Measurements from ENCODE around the gene PARD3.

The PARD3 gene

DNA sequence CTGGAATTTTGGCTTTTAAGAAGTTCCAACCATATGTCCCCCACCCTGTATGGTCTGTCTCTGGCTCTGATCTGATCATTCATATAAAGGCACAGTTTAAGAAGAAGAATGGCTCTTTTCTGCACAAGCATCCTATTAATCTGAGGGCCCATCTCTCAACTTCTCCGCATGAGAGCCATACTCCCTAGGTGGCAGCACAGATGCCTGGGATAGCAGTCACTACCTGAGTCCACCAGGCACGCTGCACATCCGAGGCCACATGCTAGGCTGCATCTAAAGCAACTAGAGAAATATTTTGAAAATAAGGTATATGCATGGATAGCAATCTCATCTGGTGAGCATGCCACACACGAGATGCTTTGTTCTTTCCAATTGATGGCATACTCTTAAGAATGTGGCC is 565.5 kb downstream of the PARD3 start:
- no peak overlapping the region for H3K9ac ChIP-seq
- no peak overlapping the region for H2AFZ ChIP-seq (ENCODE audit: low read depth)
- H3K4me2 ChIP-seq = no peak overlapping the region
- H3K4me3 ChIP-seq (IDR thresholded peaks at IDR 0.05; ENCODE audit: insufficient read depth, low read depth, low read length) = no peak overlapping the region
- H3K36me3 ChIP-seq (ENCODE audit: insufficient read depth) = no peaks in the 10 kb centered on the region
- H3K4me1 ChIP-seq (ENCODE audit: low read depth, poor library complexity, severe bottlenecking) = peaks cover 2% of the 10 kb centered on the region
- H4K20me1 ChIP-seq (ENCODE audit: insufficient read depth) = no peaks in the 10 kb centered on the region
- TF ChIP-seq, protein P1, sequence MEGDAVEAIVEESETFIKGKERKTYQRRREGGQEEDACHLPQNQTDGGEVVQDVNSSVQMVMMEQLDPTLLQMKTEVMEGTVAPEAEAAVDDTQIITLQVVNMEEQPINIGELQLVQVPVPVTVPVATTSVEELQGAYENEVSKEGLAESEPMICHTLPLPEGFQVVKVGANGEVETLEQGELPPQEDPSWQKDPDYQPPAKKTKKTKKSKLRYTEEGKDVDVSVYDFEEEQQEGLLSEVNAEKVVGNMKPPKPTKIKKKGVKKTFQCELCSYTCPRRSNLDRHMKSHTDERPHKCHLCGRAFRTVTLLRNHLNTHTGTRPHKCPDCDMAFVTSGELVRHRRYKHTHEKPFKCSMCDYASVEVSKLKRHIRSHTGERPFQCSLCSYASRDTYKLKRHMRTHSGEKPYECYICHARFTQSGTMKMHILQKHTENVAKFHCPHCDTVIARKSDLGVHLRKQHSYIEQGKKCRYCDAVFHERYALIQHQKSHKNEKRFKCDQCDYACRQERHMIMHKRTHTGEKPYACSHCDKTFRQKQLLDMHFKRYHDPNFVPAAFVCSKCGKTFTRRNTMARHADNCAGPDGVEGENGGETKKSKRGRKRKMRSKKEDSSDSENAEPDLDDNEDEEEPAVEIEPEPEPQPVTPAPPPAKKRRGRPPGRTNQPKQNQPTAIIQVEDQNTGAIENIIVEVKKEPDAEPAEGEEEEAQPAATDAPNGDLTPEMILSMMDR (conservative IDR thresholded peaks at IDR 0.05; ENCODE audit: low read depth, low read length) = no peak
- no peak overlapping the region for H3K27ac ChIP-seq
- H3K79me2 ChIP-seq (ENCODE audit: insufficient read depth, low read depth) = no peaks in the 10 kb centered on the region
- H3K27me3 ChIP-seq (ENCODE audit: insufficient read depth, low read depth) = no peaks in the 10 kb centered on the region

DNA sequence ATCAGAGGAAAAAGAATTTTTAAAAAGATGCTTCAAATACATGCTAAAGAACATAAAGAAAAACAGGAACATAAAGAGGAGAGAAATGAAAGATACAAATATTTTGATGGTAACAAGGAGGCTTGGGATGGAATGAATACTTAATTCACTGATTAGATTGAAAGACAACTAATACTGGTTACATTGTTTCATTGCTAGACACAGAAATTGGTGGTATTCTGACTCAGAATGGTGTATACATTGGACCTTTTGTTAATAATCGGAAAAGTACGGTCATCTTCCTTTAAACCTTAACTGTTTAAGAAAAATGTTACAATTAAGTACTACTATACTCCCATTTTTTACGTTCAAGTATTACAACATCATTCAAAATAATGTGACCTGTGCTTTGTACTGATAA is 567.5 kb downstream of the PARD3 start:
- no peaks in the 10 kb centered on the region for H3K79me2 ChIP-seq (ENCODE audit: insufficient read depth, low read depth)
- no peak overlapping the region for H3K9ac ChIP-seq
- no peaks in the 10 kb centered on the region for H3K27me3 ChIP-seq (ENCODE audit: insufficient read depth, low read depth)
- H3K4me3 ChIP-seq (IDR thresholded peaks at IDR 0.05; ENCODE audit: insufficient read depth, low read depth, low read length) = no peak overlapping the region
- H3K4me1 ChIP-seq (ENCODE audit: low read depth, poor library complexity, severe bottlenecking) = no peaks in the 10 kb centered on the region
- no peak overlapping the region for H3K27ac ChIP-seq
- H4K20me1 ChIP-seq (ENCODE audit: insufficient read depth) = no peaks in the 10 kb centered on the region
- H3K4me2 ChIP-seq = no peak overlapping the region
- TF ChIP-seq, protein P1 (conservative IDR thresholded peaks at IDR 0.05; ENCODE audit: low read depth, low read length) = no peak
- H3K36me3 ChIP-seq (ENCODE audit: insufficient read depth) = no peaks in the 10 kb centered on the region
- H2AFZ ChIP-seq (ENCODE audit: low read depth) = no peak overlapping the region

DNA sequence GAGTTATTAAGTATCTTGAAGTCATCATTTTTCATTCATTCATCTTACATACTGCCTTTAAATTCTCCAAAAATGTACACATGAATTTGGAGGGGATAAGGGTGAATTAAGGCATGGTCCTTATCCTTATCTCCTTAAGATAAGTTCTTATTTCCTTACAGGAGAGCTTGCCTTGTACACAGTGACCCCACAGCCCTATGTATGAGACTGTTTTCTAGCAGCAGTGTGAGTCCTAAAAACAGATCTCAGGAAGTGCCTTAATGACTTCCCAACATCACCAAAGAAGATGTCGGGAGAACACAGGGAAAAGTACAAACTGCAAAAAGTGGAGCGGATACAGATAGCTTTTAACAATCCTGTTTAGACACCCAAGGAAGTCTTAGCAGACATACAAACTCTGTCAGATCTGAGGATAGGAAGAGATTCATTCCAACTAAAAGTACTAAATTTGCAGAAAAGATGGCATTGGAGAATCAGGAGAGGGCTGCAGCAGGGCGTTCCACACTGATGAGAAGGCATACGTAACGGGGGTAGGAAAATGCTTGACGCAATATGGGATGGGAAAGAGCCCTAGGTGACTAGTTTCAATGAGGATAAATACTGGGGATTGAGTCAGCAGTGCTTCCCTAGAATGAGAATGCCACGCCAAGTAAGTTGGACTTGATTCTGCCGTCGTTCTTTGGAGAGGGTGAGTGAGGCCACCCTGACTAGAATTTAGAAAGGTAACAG is 570.2 kb downstream of the PARD3 start:
- no peak overlapping the region for H3K27ac ChIP-seq
- TF ChIP-seq, protein P1 (conservative IDR thresholded peaks at IDR 0.05; ENCODE audit: low read depth, low read length) = no peak
- no peak overlapping the region for H2AFZ ChIP-seq (ENCODE audit: low read depth)
- no peak overlapping the region for H3K4me3 ChIP-seq (IDR thresholded peaks at IDR 0.05; ENCODE audit: insufficient read depth, low read depth, low read length)
- H3K79me2 ChIP-seq (ENCODE audit: insufficient read depth, low read depth) = no peaks in the 10 kb centered on the region
- H4K20me1 ChIP-seq (ENCODE audit: insufficient read depth) = no peaks in the 10 kb centered on the region
- H3K27me3 ChIP-seq (ENCODE audit: insufficient read depth, low read depth) = no peaks in the 10 kb centered on the region
- H3K4me1 ChIP-seq (ENCODE audit: low read depth, poor library complexity, severe bottlenecking) = no peaks in the 10 kb centered on the region
- H3K4me2 ChIP-seq = no peak overlapping the region
- no peak overlapping the region for H3K9ac ChIP-seq
- H3K36me3 ChIP-seq (ENCODE audit: insufficient read depth) = no peaks in the 10 kb centered on the region

DNA sequence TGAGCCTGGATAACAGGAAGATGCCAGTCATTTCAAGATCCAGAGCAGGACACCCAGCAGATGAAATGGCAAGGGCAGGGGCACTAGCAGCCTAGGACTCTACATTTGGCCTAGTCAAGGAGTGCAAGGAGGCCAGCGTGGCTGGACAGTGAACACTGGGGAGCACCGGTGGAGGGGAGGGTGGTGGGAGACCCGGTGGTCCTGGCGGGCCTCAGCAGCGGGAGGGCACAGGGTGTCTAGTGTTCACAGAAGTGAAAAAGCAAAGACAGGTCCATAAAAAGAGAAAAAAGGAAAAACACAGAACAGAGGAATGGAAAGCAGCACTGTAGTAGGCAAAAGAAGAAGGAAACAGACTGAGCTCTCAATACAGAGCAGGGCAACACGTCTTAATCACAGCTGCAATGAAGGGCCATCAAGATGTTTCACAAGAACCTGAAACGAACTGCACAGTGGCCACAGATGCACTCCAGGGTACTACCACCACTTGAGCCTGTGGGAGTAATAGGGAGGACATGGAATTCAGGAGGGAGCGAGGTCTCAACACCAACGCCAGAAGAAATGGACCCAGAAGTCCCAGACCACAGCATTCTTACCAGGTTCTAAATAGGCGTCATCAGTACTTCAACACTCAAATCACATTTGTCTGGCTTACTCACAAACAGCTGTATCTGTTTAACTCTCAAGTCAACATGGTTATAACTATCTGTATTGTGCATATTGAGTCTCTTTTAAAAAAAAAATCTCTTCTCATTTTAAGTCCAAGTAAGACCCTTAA is 573.7 kb downstream of the PARD3 start:
- no peaks in the 10 kb centered on the region for H3K4me1 ChIP-seq (ENCODE audit: low read depth, poor library complexity, severe bottlenecking)
- H3K9ac ChIP-seq = no peak overlapping the region
- TF ChIP-seq, protein P1 (conservative IDR thresholded peaks at IDR 0.05; ENCODE audit: low read depth, low read length) = no peak
- H3K4me2 ChIP-seq = no peak overlapping the region
- H3K79me2 ChIP-seq (ENCODE audit: insufficient read depth, low read depth) = no peaks in the 10 kb centered on the region
- no peak overlapping the region for H3K27ac ChIP-seq
- H3K27me3 ChIP-seq (ENCODE audit: insufficient read depth, low read depth) = no peaks in the 10 kb centered on the region
- no peak overlapping the region for H3K4me3 ChIP-seq (IDR thresholded peaks at IDR 0.05; ENCODE audit: insufficient read depth, low read depth, low read length)
- H2AFZ ChIP-seq (ENCODE audit: low read depth) = no peak overlapping the region
- no peaks in the 10 kb centered on the region for H4K20me1 ChIP-seq (ENCODE audit: insufficient read depth)
- no peaks in the 10 kb centered on the region for H3K36me3 ChIP-seq (ENCODE audit: insufficient read depth)

Measured in KMS-11 (cell line).